ENCODE results near the gene P2RX3.
A peak's percentile ranks its signal among the peaks of the same experiment; 100 is the strongest.

P2RX3 gene

GRCh38 chr11:57300785-57301184 is 37.4 kb upstream of the P2RX3 start:
- Histone ChIP-seq H3K4me3 (no peak overlapping the region), H3K27ac (no peak overlapping the region)
- no peak for DNase-seq (ENCODE audit: low spot score)
- TF ChIP-seq CTCF (IDR thresholded peaks at IDR 0.05), result no peak

GRCh38 chr11:57301711-57302423 is 36.3 kb upstream of the P2RX3 start:
- no peak overlapping the region for H3K4me3 ChIP-seq
- DNase-seq (ENCODE audit: low spot score), result no peak
- no peak for TF ChIP-seq CTCF (IDR thresholded peaks at IDR 0.05)
- H3K27ac ChIP-seq, result no peak overlapping the region

- no peak overlapping the region for H3K27ac ChIP-seq
- no peak for DNase-seq (ENCODE audit: low spot score)
- TF ChIP-seq CTCF (IDR thresholded peaks at IDR 0.05), result no peak
These were observed 35.7 kb upstream of the P2RX3 start for GRCh38 chr11:57302489-57302888.

GRCh38 chr11:57303280-57303989 is 34.7 kb upstream of the P2RX3 start:
- no peak for TF ChIP-seq CTCF (IDR thresholded peaks at IDR 0.05)
- no peak for DNase-seq (ENCODE audit: low spot score)
- H3K27ac ChIP-seq, result peak overlapping the region in 1 of 2 donors; percentile 62
- no peak overlapping the region for H3K4me3 ChIP-seq

More at GRCh38 chr11:57302489-57302888, 35.7 kb upstream of the P2RX3 start:
- no peak overlapping the region for H3K4me3 ChIP-seq

GRCh38 chr11:57303990-57304579 is 34.1 kb upstream of the P2RX3 start:
- H3K27ac ChIP-seq, result peak overlapping the region in 1 of 2 donors; percentile 62
- no peak overlapping the region for H3K4me3 ChIP-seq
- TF ChIP-seq CTCF (IDR thresholded peaks at IDR 0.05), result no peak
- DNase-seq (ENCODE audit: low spot score), result no peak

GRCh38 chr11:57305523-57305922 is 32.6 kb upstream of the P2RX3 start:
- DNase-seq (ENCODE audit: low spot score), result no peak

More at GRCh38 chr11:57305523-57305922, 32.6 kb upstream of the P2RX3 start:
- Histone ChIP-seq H3K27ac (no peak overlapping the region), H3K4me3 (no peak overlapping the region)
- TF ChIP-seq CTCF (IDR thresholded peaks at IDR 0.05), result no peak

Data from coronary artery (tissue), 2 donors.